ENCODE data around the gene HIP1R. TPM values are rescaled to one million over a fixed set of nuclear protein-coding genes. Genes with fewer than 3 reads are reported as not detected.

The HIP1R gene
- total RNA-seq, 1 donor from 2014 or later: 35.2 TPM

Other genes starting within 250 kb of the HIP1R start
- gene HCAR2, start 132.1 kb upstream of the HIP1R start, total RNA-seq: not detected
- gene HCAR3, start 118.6 kb upstream of the HIP1R start, total RNA-seq: not detected
- gene HCAR1, start 104.6 kb upstream of the HIP1R start, total RNA-seq: not detected
- gene DENR, start 82.6 kb upstream of the HIP1R start, total RNA-seq: 12.7 TPM
- 0.23 TPM for gene CCDC62, start 60.9 kb upstream of the HIP1R start, total RNA-seq
- gene VPS37B, start 60.7 kb downstream of the HIP1R start, total RNA-seq: 6.6 TPM
- gene ABCB9, start 131.0 kb downstream of the HIP1R start, total RNA-seq: 1.2 TPM
- 26.1 TPM for gene OGFOD2, start 139.8 kb downstream of the HIP1R start, total RNA-seq
- 122 TPM for gene ARL6IP4, start 145.2 kb downstream of the HIP1R start, total RNA-seq

Data from left lobe of liver (tissue), 1 donor.